ENCODE data around the gene CHST4. TPM values are rescaled to one million over a fixed set of nuclear protein-coding genes. Genes with fewer than 3 reads are reported as not detected.
A peak's percentile ranks its signal among the peaks of the same experiment; 100 is the strongest.

CHST4 gene
- total RNA-seq, 3 donors from 2014 or later: not detected

DNA sequence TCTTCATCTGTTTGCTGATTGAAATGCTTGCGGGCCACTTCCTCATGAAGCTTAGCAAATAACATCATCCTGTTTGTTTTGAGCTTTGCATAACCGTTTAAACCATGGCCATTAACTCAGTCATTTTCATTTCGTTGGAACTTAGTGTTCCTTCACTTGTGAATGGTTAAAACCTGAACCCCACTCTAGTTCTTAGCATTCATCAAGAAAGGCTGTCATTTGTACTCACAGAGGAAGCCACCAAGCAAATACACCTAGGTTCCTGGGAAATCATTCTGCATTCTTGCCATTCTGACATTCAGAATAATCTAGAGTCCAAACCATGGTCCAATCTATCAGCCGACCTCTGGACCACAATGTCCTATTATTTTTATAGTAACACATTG, 59.1 kb downstream of the CHST4 start:
- Histone ChIP-seq H3K36me3 (ENCODE audit: low read depth) (no peaks in the 10 kb centered on the region), H3K9me3 (no peaks in the 10 kb centered on the region), H3K4me3 (no peak overlapping the region), H3K4me1 (ENCODE audit: low read depth) (no peaks in the 10 kb centered on the region)
- ATAC-seq (peak; percentile 60), DNase-seq (no peak)
- intact Hi-C loops (cut with DNase I, micrococcal nuclease): no loop called here
- TF ChIP-seq CTCF (IDR thresholded peaks at IDR 0.05): no peak

Other genes with a start within 250 kb of the CHST4 start
- gene CMTR2, start 237.0 kb upstream of the CHST4 start, total RNA-seq: 10 to 100 TPM; 17.8 to 20.2 (median 19.8) TPM
- 1 to 10 TPM; 1.2 to 9.5 (median 4.2) TPM for gene CALB2, start 167.7 kb upstream of the CHST4 start, total RNA-seq
- gene TLE7, start 84.4 kb upstream of the CHST4 start, total RNA-seq: not detected
- gene ZNF23, start 64.2 kb upstream of the CHST4 start, total RNA-seq: 1 to 10 TPM; 6.6 to 9.5 (median 6.7) TPM
- 1 to 10 TPM; 7.4 to 8.5 (median 7.8) TPM for gene ZNF19, start 37.1 kb upstream of the CHST4 start, total RNA-seq
- gene TAT, start 50.7 kb downstream of the CHST4 start, total RNA-seq: 1 to 10 TPM in 1 of 3 donors, under 1 TPM in 2; 0.51 to 1.9 (median 0.72) TPM
- gene MARVELD3, start 99.8 kb downstream of the CHST4 start, total RNA-seq: 100 to 1,000 TPM in 1 of 3 donors, 10 to 100 TPM in 2; 46.9 to 108 (median 85.8) TPM
- gene PHLPP2, start 198.3 kb downstream of the CHST4 start, total RNA-seq: 10 to 100 TPM; 42.0 to 85.5 (median 54.7) TPM

All from mucosa of descending colon (tissue), 3 donors.